ENCODE results near the gene KBTBD3.

- TF ChIP-seq MXI1 (IDR thresholded peaks at IDR 0.05; ENCODE audit: borderline replicate concordance, low read depth, low read length) (no peak), CTCF (conservative IDR thresholded peaks at IDR 0.05; ENCODE audit: low read depth, low read length) (no peak), POLR2A (IDR thresholded peaks at IDR 0.05; ENCODE audit: low read depth, low read length) (no peak), BHLHE40 (IDR thresholded peaks at IDR 0.05; ENCODE audit: low read depth, low read length) (no peak), MAZ (IDR thresholded peaks at IDR 0.05; ENCODE audit: borderline replicate concordance, low read depth, low read length) (no peak), RFX5 (IDR thresholded peaks at IDR 0.05; ENCODE audit: low read depth, low read length) (no peak), CHD1 (IDR thresholded peaks at IDR 0.05; ENCODE audit: low read depth, low read length) (no peak)
These were observed 65.7 kb downstream of the KBTBD3 start for GRCh38 chr11:106011481-106011880.

Data from IMR-90 (cell line).